ENCODE measurements around the gene RMRP. TPM values are rescaled to one million over a fixed set of nuclear protein-coding genes. Genes with fewer than 3 reads are reported as not detected.

RMRP gene
- total and polyA plus RNA-seq, 2 experiments from 2014 or later, result 15.3 to 8,626 TPM

DNA sequence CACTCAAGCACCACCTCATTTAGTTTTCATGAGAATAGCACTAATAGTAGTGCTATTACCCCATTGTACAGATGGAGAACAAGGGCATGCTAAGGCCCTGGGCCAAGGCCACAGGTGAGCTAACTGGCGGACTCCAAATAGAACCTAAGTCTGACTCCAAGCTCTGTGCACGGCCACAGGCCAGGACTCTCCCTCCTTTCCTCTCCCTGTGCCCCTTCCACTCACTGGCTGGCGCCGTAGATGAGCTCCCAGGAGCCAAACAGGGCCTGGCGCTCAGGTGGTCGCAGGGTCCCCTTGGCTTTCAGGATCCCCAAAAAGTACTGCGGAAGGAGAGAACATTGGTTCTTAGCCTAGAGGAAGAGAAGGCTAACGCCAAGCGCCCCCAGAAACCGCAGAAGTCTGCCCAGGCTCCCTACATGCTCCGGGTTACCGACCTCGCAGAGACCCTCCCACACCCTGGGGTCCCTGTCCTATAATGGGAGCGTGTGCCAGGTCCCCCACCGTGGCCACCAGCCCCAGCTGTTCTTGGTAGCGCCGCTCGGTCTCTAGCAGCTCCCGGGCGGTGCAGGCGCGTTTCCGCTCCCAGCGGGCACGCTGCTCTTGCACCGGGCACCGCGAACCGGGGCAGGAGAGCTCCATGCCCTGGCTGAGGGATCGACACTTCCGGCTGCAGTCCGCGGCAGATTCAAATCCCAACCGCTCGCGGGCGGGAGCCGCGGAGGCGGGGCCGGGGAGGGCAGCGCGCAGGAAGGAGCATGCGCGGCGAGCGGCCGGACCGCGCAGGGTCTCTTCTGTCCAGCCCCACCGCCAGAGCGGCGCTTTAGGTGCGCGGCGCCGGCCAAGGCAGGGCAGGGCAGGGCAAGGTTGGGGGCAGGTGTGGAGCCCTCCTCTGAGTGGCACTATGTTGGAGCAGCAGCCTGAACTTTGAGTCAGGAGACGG, 7.0 kb upstream of the RMRP start, which contains the start of gene ARHGEF39:
Gene ARHGEF39 (minus strand): TSS at position 665 of the 940 bp plus-strand sequence. CDS start 26 bp downstream, at position 639.
- Histone ChIP-seq H3K4me2 (peak within 1 kb of the TSS; percentile 97), H3K27me3 (ENCODE audit: insufficient read depth) (no peaks in the 10 kb centered on the region), H3K27ac (ENCODE audit: low read depth) (peak within 1 kb of the TSS; percentile 79; the same call in 1 of the 2 replicates), H3K4me3 (peak within 1 kb of the TSS; percentile 90), H3F3A (replicated peaks; ENCODE audit: low read depth) (peaks cover 19% of the 10 kb centered on the region; the same call in 1 of the 2 replicates), H2AFZ (peak within 1 kb of the TSS; percentile 97), H3K9me2 (ENCODE audit: insufficient read depth) (peaks cover 12% of the 10 kb centered on the region), H3K79me2 (replicated peaks; ENCODE audit: insufficient read depth) (peaks cover 8% of the 10 kb centered on the region; the same call in 1 of the 2 replicates), H3K36me3 (ENCODE audit: insufficient read depth) (peaks cover 8% of the 10 kb centered on the region; the same call in 1 of the 2 replicates), H4K20me1 (replicated peaks; ENCODE audit: insufficient read depth) (no peaks in the 10 kb centered on the region), H3K4me1 (ENCODE audit: insufficient read depth) (peaks cover 15% of the 10 kb centered on the region)
- ATAC-seq, result peak; percentile 97
- Mint-ChIP-seq H3K27me3 (ENCODE audit: insufficient read depth, low read depth, poor library complexity) (peaks cover 15% of the 10 kb centered on the region), H3K4me3 (peak within 1 kb of the TSS; percentile 81), H3K4me1 (peaks cover 37% of the 10 kb centered on the region), H3K36me3 (ENCODE audit: low read depth) (peaks cover 35% of the 10 kb centered on the region), H3K9me3 (no peaks in the 10 kb centered on the region; the same call in 2 of the 3 replicates), H3K27ac (peak within 1 kb of the TSS; percentile 75)
- DNase-seq (ENCODE audit: low spot score), result peak; percentile 97
- TF ChIP-seq EZH2 (IDR thresholded peaks at IDR 0.05; ENCODE audit: low read depth, unreplicated experiment) (no peak), STAT1 (IDR thresholded peaks at IDR 0.05; ENCODE audit: unreplicated experiment) (no peak), JUNB (IDR thresholded peaks at IDR 0.05; ENCODE audit: unreplicated experiment) (no peak), ZNF331 (CRISPR knock-in tag; IDR thresholded peaks at IDR 0.05; ENCODE audit: low read depth) (no peak), ZNF114 (CRISPR knock-in tag; IDR thresholded peaks at IDR 0.05) (no peak), POLR2AphosphoS5 (IDR thresholded peaks at IDR 0.05; ENCODE audit: low read depth) (peak; percentile 97), CREB1 (CRISPR knock-in tag; IDR thresholded peaks at IDR 0.05; ENCODE audit: low read depth) (no peak)
- TF ChIP-seq, protein P1, sequence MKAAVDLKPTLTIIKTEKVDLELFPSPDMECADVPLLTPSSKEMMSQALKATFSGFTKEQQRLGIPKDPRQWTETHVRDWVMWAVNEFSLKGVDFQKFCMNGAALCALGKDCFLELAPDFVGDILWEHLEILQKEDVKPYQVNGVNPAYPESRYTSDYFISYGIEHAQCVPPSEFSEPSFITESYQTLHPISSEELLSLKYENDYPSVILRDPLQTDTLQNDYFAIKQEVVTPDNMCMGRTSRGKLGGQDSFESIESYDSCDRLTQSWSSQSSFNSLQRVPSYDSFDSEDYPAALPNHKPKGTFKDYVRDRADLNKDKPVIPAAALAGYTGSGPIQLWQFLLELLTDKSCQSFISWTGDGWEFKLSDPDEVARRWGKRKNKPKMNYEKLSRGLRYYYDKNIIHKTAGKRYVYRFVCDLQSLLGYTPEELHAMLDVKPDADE (IDR thresholded peaks at IDR 0.05), result peak; percentile 69; the same call in 1 of the 2 replicates
- TF ChIP-seq, protein P2, sequence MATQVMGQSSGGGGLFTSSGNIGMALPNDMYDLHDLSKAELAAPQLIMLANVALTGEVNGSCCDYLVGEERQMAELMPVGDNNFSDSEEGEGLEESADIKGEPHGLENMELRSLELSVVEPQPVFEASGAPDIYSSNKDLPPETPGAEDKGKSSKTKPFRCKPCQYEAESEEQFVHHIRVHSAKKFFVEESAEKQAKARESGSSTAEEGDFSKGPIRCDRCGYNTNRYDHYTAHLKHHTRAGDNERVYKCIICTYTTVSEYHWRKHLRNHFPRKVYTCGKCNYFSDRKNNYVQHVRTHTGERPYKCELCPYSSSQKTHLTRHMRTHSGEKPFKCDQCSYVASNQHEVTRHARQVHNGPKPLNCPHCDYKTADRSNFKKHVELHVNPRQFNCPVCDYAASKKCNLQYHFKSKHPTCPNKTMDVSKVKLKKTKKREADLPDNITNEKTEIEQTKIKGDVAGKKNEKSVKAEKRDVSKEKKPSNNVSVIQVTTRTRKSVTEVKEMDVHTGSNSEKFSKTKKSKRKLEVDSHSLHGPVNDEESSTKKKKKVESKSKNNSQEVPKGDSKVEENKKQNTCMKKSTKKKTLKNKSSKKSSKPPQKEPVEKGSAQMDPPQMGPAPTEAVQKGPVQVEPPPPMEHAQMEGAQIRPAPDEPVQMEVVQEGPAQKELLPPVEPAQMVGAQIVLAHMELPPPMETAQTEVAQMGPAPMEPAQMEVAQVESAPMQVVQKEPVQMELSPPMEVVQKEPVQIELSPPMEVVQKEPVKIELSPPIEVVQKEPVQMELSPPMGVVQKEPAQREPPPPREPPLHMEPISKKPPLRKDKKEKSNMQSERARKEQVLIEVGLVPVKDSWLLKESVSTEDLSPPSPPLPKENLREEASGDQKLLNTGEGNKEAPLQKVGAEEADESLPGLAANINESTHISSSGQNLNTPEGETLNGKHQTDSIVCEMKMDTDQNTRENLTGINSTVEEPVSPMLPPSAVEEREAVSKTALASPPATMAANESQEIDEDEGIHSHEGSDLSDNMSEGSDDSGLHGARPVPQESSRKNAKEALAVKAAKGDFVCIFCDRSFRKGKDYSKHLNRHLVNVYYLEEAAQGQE (IDR thresholded peaks at IDR 0.05; ENCODE audit: unreplicated experiment), result no peak
- TF ChIP-seq, protein P3, sequence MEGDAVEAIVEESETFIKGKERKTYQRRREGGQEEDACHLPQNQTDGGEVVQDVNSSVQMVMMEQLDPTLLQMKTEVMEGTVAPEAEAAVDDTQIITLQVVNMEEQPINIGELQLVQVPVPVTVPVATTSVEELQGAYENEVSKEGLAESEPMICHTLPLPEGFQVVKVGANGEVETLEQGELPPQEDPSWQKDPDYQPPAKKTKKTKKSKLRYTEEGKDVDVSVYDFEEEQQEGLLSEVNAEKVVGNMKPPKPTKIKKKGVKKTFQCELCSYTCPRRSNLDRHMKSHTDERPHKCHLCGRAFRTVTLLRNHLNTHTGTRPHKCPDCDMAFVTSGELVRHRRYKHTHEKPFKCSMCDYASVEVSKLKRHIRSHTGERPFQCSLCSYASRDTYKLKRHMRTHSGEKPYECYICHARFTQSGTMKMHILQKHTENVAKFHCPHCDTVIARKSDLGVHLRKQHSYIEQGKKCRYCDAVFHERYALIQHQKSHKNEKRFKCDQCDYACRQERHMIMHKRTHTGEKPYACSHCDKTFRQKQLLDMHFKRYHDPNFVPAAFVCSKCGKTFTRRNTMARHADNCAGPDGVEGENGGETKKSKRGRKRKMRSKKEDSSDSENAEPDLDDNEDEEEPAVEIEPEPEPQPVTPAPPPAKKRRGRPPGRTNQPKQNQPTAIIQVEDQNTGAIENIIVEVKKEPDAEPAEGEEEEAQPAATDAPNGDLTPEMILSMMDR (conservative IDR thresholded peaks at IDR 0.05; ENCODE audit: low read depth in 2 of 2), result peak; percentile 34 to 79
